GM19467 (cell line): ENCODE measurements around the gene LCE3B.

Experiments used
- ATAC-seq: cut with Tn5 transposase; IDR thresholded peaks from one replicate; pipeline ENCODE4 v1.9.1; 2021; ENCODE audit warnings: mild to moderate bottlenecking, moderate library complexity; ENCODE audit not compliant: unreplicated experiment

LCE3B gene

DNA sequence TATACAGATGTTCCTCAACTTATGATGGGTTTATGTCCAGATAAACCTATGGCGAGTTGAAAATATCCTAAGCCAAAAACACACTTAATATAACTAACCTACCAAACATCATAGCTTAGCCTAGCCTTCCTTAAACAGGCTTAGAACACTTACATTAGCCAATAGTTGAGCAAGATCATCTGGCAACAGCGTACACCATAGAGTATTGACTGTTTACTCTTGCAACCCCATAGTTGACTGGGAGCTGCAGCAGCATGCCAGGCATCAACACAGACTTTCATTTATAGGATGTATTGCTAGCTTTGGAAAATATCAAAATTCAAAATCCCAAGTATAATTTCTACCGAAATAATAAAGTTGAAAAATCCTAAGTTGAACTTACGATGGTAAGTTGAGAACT, 44.1 kb downstream of the LCE3B start:
- no peak for ATAC-seq

DNA sequence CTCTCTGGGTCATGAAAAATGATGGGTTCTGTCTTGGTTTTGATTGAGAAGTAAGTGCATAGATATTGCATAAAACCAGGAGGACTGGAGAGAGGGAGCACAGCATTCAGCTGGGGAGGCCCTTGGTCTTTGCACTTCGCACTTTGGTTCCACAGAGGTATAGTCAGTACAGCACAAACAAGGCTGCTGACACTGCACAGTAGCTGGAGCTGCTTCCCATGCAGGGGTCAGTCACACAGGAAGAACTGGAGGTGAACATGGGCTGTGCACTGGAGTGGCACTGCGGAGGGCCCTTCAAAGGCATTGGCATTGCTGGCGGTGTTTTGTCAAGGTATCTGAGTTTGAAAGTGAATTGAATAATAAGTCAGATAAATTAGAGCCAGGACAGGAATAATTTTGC, 45.0 kb downstream of the LCE3B start:
- no peak for ATAC-seq

DNA sequence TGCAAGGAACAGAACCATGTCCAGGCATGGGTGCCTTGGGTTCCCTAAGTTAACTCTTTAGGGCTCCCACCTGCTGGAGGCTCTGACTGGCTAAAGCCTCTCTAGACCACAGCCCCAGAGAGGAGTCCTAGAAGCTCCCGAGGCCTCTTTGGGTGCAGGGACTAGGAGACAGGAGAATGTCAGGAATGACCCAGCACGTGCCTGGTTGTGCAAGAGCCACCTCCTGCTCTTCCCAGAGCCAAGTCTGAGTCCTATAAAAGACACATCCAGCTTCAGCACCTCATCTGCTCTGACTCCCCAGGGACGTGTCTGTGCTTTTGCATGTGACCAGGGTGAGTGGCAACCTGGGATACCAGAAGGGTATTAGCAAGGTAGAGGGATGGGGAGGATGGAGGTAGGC, 49.5 kb downstream of the LCE3B start, which contains the start of gene LCE2D:
Gene LCE2D (plus strand): TSS at position 283 of the 400 bp plus-strand sequence. CDS start 726 bp downstream, outside the sequence.
- no peak for ATAC-seq
